NB4 (cell line): ENCODE results near the gene SLC45A1.

Experiments
- DNase-seq: peaks from one replicate; pipeline ENCODE4 v3.0.0; 2010; ENCODE audit warnings: low read depth
- H3K4me3 ChIP-seq: one replicate; pipeline ENCODE4 v1.5.1; 2011; ENCODE audit warnings: mild to moderate bottlenecking, low read depth, low read length, moderate library complexity
- MYC ChIP-seq: IDR thresholded peaks from 2 replicates; pipeline ENCODE4 v1.6.1; 2011; ENCODE audit warnings: low read depth, low read length
- POLR2A ChIP-seq: IDR thresholded peaks from 2 replicates; pipeline ENCODE4 v1.6.1; 2011; ENCODE audit warnings: mild to moderate bottlenecking; ENCODE audit not compliant: insufficient read length; ENCODE audit errors: extremely low read depth
- TF ChIP-seq, protein P1 (sequence below): IDR thresholded peaks from one replicate; pipeline ENCODE4 v1.5.1; 2012; ENCODE audit warnings: low read depth, low read length
- TF ChIP-seq, protein P2 (sequence below): IDR thresholded peaks from 2 replicates; pipeline ENCODE4 v1.6.1; 2011; ENCODE audit warnings: low read depth, low read length

The SLC45A1 gene

DNA sequence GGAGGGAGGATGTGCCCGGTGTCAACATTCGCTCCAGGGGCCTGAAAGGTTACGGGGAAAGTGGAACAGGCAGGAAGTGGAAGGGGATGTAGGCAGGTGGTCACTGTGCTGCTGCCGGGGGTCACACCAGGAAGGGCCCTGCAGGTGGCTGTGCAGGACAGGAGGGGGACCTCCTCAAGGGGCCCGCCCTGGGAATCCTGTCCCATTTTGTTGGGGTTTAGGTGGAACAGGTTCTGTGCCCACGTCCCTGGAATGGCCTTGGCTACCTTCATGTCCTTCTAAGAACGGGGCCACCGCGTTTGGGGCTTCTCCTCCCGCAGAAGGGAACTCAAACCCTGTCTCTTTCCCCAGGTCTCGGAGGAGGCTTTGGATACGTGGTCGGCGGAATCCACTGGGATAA lies 11.9 kb downstream of the SLC45A1 start:
- no peak overlapping the region for H3K4me3 ChIP-seq
- no peak for TF ChIP-seq POLR2A
- TF ChIP-seq, protein P1, sequence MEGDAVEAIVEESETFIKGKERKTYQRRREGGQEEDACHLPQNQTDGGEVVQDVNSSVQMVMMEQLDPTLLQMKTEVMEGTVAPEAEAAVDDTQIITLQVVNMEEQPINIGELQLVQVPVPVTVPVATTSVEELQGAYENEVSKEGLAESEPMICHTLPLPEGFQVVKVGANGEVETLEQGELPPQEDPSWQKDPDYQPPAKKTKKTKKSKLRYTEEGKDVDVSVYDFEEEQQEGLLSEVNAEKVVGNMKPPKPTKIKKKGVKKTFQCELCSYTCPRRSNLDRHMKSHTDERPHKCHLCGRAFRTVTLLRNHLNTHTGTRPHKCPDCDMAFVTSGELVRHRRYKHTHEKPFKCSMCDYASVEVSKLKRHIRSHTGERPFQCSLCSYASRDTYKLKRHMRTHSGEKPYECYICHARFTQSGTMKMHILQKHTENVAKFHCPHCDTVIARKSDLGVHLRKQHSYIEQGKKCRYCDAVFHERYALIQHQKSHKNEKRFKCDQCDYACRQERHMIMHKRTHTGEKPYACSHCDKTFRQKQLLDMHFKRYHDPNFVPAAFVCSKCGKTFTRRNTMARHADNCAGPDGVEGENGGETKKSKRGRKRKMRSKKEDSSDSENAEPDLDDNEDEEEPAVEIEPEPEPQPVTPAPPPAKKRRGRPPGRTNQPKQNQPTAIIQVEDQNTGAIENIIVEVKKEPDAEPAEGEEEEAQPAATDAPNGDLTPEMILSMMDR: no peak
- no peak for TF ChIP-seq MYC
- TF ChIP-seq, protein P2, sequence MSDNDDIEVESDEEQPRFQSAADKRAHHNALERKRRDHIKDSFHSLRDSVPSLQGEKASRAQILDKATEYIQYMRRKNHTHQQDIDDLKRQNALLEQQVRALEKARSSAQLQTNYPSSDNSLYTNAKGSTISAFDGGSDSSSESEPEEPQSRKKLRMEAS: no peak
- DNase-seq: no peak

DNA sequence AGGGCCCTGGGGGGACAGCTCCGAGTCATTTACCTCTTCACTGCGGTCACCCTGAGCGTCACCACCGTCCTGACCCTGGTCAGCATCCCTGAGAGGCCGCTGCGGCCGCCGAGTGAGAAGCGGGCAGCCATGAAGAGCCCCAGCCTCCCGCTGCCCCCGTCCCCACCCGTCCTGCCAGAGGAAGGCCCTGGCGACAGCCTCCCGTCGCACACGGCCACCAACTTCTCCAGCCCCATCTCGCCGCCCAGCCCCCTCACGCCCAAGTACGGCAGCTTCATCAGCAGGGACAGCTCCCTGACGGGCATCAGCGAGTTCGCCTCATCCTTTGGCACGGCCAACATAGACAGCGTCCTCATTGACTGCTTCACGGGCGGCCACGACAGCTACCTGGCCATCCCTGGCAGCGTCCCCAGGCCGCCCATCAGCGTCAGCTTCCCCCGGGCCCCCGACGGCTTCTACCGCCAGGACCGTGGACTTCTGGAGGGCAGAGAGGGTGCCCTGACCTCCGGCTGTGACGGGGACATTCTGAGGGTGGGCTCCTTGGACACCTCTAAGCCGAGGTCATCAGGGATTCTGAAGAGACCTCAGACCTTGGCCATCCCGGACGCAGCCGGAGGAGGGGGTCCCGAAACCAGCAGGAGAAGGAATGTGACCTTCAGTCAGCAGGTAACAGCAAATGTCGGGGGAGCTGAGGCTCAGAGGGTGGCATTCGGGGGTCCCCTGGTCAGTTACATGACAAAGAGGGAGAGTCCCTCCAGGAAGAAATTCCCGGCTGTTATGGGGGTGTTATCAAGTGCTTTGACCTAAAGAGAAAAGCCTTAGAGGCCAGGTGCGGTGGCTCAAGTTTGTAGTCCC lies 12.6 kb downstream of the SLC45A1 start:
- DNase-seq: no peak
- TF ChIP-seq, protein P2: no peak
- TF ChIP-seq, protein P1: no peak
- TF ChIP-seq POLR2A (no peak), MYC (no peak)
- H3K4me3 ChIP-seq: no peak overlapping the region

DNA sequence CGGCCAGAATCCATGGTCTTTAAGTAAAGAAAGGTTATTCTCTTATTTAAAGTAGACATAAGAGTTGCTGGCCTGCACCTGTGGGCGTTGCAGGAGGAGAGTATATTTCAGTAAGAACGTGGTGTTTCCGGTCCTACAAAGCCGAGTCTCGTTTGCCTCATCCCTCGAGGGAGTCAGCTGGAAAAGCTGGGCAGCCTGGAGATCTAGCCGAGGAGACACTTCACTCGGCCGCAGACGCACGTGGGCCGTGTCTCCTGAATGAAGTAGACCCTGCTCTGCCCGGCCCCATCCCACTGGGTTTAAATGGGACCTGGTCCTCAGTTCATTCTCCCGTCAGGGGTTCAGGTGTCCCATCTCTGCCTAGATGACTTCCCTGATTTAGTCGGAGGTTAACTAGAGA lies 14.9 kb downstream of the SLC45A1 start:
- DNase-seq: no peak
- TF ChIP-seq, protein P2: no peak
- TF ChIP-seq MYC: no peak
- TF ChIP-seq, protein P1: no peak
- no peak overlapping the region for H3K4me3 ChIP-seq

DNA sequence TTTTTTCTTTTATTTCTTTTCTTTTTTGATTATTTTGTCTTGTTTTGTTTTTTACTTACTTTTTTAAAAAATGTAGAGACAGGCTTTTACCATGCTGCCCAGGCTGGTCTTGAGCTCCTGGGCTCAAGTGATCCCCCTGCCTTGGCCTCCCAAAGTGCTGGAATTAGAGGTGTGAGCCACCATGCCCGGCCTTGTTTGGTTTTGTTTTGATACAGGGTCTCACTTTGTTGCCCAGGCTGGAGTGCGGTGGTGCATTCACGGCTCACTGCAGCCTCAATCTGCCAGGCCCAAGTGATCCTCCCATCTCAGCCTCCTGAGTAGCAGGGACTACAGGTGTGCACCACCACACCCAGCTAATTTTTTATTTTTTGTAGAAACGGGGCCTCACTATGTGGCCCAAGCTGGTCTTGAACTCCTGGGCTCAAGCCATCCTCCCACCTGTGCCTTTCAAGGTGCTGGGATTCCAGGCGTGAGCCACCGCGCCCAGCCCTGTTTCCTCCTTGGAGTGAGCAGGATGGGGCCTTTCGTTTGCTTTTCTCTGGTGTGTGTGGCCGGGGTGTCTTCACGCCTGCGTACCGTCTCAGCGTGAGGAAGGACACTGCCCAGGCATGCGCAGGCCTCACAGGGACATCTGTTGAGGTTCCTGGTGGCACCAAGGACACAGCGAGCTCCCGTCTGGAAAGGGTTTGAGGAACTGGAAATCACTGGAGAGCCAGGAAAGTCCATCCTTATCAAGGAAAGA lies 15.5 kb downstream of the SLC45A1 start:
- no peak for TF ChIP-seq MYC
- TF ChIP-seq, protein P2: no peak
- no peak for TF ChIP-seq POLR2A
- no peak overlapping the region for H3K4me3 ChIP-seq
- no peak for DNase-seq

DNA sequence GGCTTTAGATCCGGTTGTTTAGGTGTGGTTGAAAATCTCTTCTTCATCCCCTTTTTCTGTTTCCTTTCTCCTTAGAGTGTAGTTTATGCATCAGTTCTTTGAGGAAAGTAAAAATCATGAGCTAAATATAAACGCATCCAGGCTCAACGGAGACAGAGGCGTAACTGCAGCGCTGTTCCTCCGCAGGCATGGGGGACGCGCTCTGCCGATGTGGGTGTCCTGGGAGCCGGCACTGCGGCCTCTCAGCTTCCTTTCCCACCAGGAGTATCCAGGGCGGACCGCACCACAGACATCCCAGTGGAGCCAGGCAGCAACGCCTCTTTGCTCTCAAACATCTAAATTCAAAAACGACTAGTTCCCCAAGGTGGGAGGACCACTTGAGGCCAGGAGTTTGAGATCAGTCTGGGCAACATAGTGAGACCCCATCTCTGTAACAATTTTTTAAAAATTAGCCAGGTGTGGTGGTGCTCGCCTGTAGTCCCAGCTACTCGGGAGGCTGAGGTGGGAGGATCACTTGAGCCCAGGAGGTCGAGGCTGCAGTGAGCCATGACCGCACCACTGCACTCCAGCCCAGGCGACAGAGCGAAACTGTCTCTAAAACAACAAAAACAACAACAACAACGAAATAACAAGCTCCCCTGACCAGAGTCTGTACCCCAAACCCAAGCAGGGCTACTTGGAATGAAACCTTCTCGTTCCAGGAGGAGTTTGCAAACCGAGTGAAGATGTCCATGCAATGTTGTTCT lies 16.4 kb downstream of the SLC45A1 start:
- no peak for TF ChIP-seq POLR2A
- no peak for DNase-seq
- no peak overlapping the region for H3K4me3 ChIP-seq

DNA sequence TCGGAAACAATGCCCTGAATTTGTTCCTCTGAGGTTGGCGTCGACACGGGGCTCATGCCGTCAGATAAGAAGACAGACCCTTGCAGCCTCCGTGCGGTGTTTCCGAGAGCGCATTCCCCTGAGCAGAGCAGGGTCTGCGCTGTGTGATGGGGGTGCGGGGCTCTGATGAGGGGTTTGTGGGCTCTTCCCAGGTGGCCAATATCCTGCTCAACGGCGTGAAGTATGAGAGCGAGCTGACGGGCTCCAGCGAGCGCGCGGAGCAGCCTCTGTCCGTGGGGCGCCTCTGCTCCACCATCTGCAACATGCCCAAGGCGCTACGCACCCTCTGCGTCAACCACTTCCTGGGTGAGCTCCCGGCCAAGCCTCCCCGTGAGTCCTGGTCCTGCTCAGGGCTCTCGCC lies 17.3 kb downstream of the SLC45A1 start:
- TF ChIP-seq MYC (no peak), POLR2A (no peak)
- no peak for DNase-seq
- H3K4me3 ChIP-seq: no peak overlapping the region

DNA sequence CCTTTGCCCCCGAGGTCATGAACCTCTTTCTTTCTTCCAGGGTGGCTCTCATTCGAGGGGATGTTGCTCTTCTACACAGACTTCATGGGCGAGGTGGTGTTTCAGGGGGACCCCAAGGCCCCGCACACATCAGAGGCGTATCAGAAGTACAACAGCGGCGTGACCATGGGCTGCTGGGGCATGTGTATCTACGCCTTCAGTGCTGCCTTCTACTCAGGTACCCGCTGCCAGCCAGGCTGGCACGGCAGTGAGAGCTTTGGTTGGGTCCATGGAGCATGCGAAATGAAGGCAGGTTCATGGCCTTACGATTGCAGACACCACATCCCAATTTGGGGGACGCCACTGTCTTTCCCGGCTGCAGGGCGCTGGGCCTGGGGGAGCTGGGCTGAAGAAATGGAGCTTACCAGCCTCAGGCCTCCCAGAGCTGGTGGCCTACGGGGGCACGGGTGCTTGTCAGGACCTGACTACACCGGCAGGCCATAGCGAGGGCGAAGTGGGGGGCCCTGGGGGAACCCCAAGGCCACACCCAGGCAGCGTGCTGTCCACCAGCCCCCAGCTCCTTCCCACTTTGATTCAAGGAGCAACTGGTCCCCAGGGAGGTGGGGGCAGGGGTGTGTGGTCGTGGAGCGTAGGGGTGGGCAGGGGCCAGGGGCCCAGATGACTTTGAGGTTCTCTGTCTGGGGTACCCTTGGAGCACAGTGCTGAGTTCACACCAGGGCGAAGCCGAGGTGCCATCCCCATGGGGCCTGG lies 20.0 kb downstream of the SLC45A1 start:
- DNase-seq: no peak
- no peak overlapping the region for H3K4me3 ChIP-seq
- TF ChIP-seq MYC (no peak), POLR2A (no peak)
- TF ChIP-seq, protein P1: no peak
- TF ChIP-seq, protein P2: no peak
